Measurements from ENCODE around the gene FRY.

The FRY gene

GRCh38 chr13:32225481-32225931, 193.9 kb downstream of the FRY start:
- TF ChIP-seq REST (IDR thresholded peaks at IDR 0.05; ENCODE audit: insufficient read depth in 1 of 2, low read depth in 2 of 2, low read length in 2 of 2) (no peak), TAF1 (IDR thresholded peaks at IDR 0.05; ENCODE audit: borderline replicate concordance, insufficient read depth, low read length) (no peak), FOXP2 (optimal IDR thresholded peaks at IDR 0.05; ENCODE audit: borderline replicate concordance, extremely low read depth, extremely low read length, insufficient read depth) (no peak), SIN3A (IDR thresholded peaks at IDR 0.05; ENCODE audit: borderline replicate concordance, insufficient read depth, low read length) (no peak), POLR2AphosphoS5 (IDR thresholded peaks at IDR 0.05; ENCODE audit: low read depth, low read length) (no peak)

GRCh38 chr13:32228330-32229041, 196.9 kb downstream of the FRY start:
- TF ChIP-seq POLR2AphosphoS5 (IDR thresholded peaks at IDR 0.05; ENCODE audit: low read depth, low read length) (no peak), REST (IDR thresholded peaks at IDR 0.05; ENCODE audit: insufficient read depth in 1 of 2, low read depth in 2 of 2, low read length in 2 of 2) (no peak), TAF1 (IDR thresholded peaks at IDR 0.05; ENCODE audit: borderline replicate concordance, insufficient read depth, low read length) (no peak), SIN3A (IDR thresholded peaks at IDR 0.05; ENCODE audit: borderline replicate concordance, insufficient read depth, low read length) (no peak), FOXP2 (optimal IDR thresholded peaks at IDR 0.05; ENCODE audit: borderline replicate concordance, extremely low read depth, extremely low read length, insufficient read depth) (no peak)

DNA sequence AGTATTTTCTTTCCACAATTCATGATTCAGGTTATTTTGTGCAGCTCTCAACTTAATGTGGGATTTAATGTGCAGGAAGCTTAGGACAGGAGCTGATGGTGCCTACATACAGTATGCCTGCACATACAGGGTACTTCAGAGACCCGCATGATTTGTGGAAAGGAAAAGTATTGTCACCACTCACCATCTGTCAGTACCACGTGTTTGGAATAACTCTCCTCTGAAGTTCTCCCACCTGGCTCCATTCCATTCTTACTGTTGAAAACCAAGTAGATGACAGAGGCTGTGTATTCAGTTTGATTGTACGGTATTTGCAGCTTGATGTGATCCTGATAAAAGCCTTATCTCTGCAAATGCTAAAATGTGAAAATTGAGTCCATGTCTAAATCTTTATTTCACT, 197.9 kb downstream of the FRY start:
- no peak for TF ChIP-seq TAF1 (IDR thresholded peaks at IDR 0.05; ENCODE audit: borderline replicate concordance, insufficient read depth, low read length)
- no peak for TF ChIP-seq SIN3A (IDR thresholded peaks at IDR 0.05; ENCODE audit: borderline replicate concordance, insufficient read depth, low read length)
- no peak for TF ChIP-seq POLR2AphosphoS5 (IDR thresholded peaks at IDR 0.05; ENCODE audit: low read depth, low read length)
- TF ChIP-seq FOXP2 (optimal IDR thresholded peaks at IDR 0.05; ENCODE audit: borderline replicate concordance, extremely low read depth, extremely low read length, insufficient read depth): no peak
- no peak for TF ChIP-seq REST (IDR thresholded peaks at IDR 0.05; ENCODE audit: insufficient read depth in 1 of 2, low read depth in 2 of 2, low read length in 2 of 2)

- TF ChIP-seq SIN3A (IDR thresholded peaks at IDR 0.05; ENCODE audit: borderline replicate concordance, insufficient read depth, low read length) (no peak), REST (IDR thresholded peaks at IDR 0.05; ENCODE audit: insufficient read depth in 1 of 2, low read depth in 2 of 2, low read length in 2 of 2) (no peak), POLR2AphosphoS5 (IDR thresholded peaks at IDR 0.05; ENCODE audit: low read depth, low read length) (no peak), FOXP2 (optimal IDR thresholded peaks at IDR 0.05; ENCODE audit: borderline replicate concordance, extremely low read depth, extremely low read length, insufficient read depth) (no peak), TAF1 (IDR thresholded peaks at IDR 0.05; ENCODE audit: borderline replicate concordance, insufficient read depth, low read length) (no peak)
Observed at GRCh38 chr13:32232263-32232662, 200.7 kb downstream of the FRY start.
